Ascending aorta (tissue), 2 donors: Measurements from ENCODE around the gene PARK7. TPM values are rescaled to one million over a fixed set of nuclear protein-coding genes. Genes with fewer than 3 reads are reported as not detected.

Experiments
- DNase-seq, 2 donors: peaks; one replicate each; pipeline ENCODE4 v3.0.0-alpha.2; 2019; ENCODE audit warnings: low spot score in 2 of 2
- H3K27ac ChIP-seq, 2 donors: fragments of 200-600 bp; sonication (generic); one replicate each; pipeline ENCODE4 v1.5.1; 2016 to 2017; ENCODE audit warnings: mild to moderate bottlenecking in 1 of 2
- H3K27me3 ChIP-seq: fragments of 200-600 bp; sonication (generic); one replicate; pipeline ENCODE4 v1.5.1; 2017
- H3K36me3 ChIP-seq, 2 donors: fragments of 200-600 bp; sonication (generic); one replicate each; pipeline ENCODE4 v1.5.1; 2016
- H3K4me1 ChIP-seq, 2 donors: fragments of 200-600 bp; sonication (generic); one replicate each; pipeline ENCODE4 v1.5.1; 2016 to 2017; ENCODE audit warnings: mild to moderate bottlenecking in 1 of 2
- H3K4me3 ChIP-seq, 2 donors: fragments of 200-600 bp; sonication (generic); one replicate each; pipeline ENCODE4 v1.5.1; 2016 to 2017; ENCODE audit warnings: mild to moderate bottlenecking in 1 of 2
- H3K9me3 ChIP-seq, 2 donors: fragments of 200-600 bp; sonication (generic); one replicate each; pipeline ENCODE4 v1.5.1; 2016
- CTCF ChIP-seq, 3 experiments: fragments of 200-600 bp in 2 of 3; fragments of 450-650 bp in 1 of 3; sonication (generic) in 2 of 3; IDR thresholded peaks; one replicate each; pipeline ENCODE4 v1.5.1; 2016 to 2019; ENCODE audit warnings: antibody characterized with exemption in 3 of 3, mild to moderate bottlenecking in 1 of 3, moderate library complexity in 1 of 3
- intact Hi-C: fragments of 100-400 bp; cut with DNase I; formaldehyde crosslinking; loops from one replicate; pipeline ENCODE4 v1.15.1; 2023
- total RNA-seq: library from RNA; depleted of rRNA; stranded (reverse); fragments of >200 nt; gene quantifications from one replicate; pipeline ENCODE4 v1.1.0, GENCODE V29; 2016

PARK7 gene
- total RNA-seq, 1 donor from 2014 or later, result 103 TPM

DNA sequence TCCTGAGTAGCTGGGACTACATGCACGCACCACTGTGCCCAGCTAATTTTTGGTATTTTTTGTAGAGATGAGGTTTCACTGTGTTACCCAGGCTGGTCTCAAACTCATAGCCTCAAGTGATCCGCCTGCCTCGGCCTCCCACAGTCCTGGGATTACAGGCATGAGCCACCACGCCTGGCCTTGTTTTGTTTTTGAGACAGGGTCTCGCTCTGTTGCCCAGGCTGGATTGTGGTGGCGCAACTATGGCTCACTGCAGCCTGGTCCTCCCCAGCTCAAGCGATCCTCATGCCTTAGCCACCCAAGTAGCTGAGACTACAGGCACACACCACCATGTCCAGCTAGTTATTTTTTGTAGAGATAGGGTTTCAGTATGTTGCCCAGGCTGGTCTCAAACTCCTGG lies 26.0 kb downstream of the PARK7 start:
- no peak for DNase-seq
- Histone ChIP-seq H3K36me3 (peaks cover 31 to 45% of the 10 kb centered on the region in 2 donors), H3K4me3 (no peak overlapping the region), H3K4me1 (peaks cover 0 to under 1% of the 10 kb centered on the region in 2 donors), H3K27ac (no peak overlapping the region), H3K9me3 (no peaks in the 10 kb centered on the region), H3K27me3 (no peaks in the 10 kb centered on the region)
- no peak for TF ChIP-seq CTCF (IDR thresholded peaks at IDR 0.05)
- intact Hi-C loops, result loop anchor here (10.0 kb wide), 1 partner anchor 587 kb away; no protein-coding TSS in a partner anchor

DNA sequence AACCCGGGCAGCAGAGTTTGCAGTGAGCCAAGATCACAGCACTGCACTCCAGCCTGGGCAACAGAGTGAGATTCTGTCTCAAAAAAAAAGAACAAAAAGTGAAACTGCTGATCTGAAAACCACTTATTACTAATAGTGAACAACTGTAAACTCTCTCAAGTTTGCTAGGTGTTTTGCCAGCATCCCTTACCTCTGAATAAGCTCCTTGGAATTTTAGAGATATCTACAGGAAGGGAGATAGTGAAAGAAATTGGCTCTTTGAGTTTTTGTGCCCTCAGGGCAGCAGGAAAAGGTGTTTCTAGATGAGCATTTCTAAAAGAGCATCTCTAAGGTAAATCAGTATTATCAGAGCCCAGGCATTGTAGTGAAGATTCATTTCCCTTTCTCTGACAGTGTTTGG lies 27.1 kb downstream of the PARK7 start:
- Histone ChIP-seq H3K27me3 (no peaks in the 10 kb centered on the region), H3K4me3 (no peak overlapping the region), H3K4me1 (no peaks in the 10 kb centered on the region), H3K9me3 (no peaks in the 10 kb centered on the region), H3K36me3 (peaks cover 24 to 37% of the 10 kb centered on the region in 2 donors), H3K27ac (no peak overlapping the region)
- no peak for DNase-seq
- intact Hi-C loops, result loop anchor here (10.0 kb wide), 1 partner anchor 586 kb away; no protein-coding TSS in a partner anchor
- TF ChIP-seq CTCF (IDR thresholded peaks at IDR 0.05), result no peak

DNA sequence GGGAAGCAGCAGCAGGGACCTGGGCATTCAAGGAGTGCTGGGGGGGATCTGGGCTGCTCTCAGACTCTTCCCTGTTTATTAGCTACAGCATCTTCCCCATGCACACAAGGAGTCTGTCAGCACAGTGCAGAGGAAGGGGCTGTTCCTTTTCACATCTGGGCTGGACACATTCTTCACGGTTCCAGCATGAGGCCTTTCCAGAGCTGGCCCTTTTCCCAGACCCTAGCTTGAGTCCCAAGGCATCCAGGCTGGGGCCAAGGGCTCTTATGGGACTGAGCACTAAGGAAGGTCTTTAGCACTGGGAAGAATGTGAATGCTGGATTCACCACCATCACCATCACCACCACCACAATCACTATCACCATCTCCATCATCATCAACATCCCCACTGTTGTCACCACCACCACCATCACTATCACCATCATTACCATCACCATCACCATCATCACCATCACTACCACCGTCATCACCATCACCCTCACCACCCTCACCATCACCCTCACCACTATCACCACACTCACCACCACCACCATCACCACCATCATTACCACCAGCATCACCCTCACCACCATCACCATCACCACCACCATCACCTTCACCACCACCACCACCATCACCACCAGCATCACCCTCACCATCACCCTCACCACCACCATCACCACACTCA lies 28.4 kb downstream of the PARK7 start:
- intact Hi-C loops, result loop anchor here (10.0 kb wide), 1 partner anchor 585 kb away; no protein-coding TSS in a partner anchor
- no peak overlapping the region for H3K4me3 ChIP-seq
- DNase-seq, result no peak
- H3K9me3 ChIP-seq, result no peaks in the 10 kb centered on the region
- no peaks in the 10 kb centered on the region for H3K27me3 ChIP-seq
- no peak for TF ChIP-seq CTCF (IDR thresholded peaks at IDR 0.05)
- no peak overlapping the region for H3K27ac ChIP-seq
- no peaks in the 10 kb centered on the region for H3K4me1 ChIP-seq
- peaks cover 19 to 24% of the 10 kb centered on the region in 2 donors for H3K36me3 ChIP-seq

- Histone ChIP-seq H3K4me3 (no peak overlapping the region), H3K36me3 (peaks cover under 1 to 8% of the 10 kb centered on the region in 2 donors), H3K9me3 (no peaks in the 10 kb centered on the region), H3K4me1 (no peaks in the 10 kb centered on the region), H3K27me3 (no peaks in the 10 kb centered on the region), H3K27ac (no peak overlapping the region)
- no peak for DNase-seq
- TF ChIP-seq CTCF (IDR thresholded peaks at IDR 0.05), result no peak
- intact Hi-C loops, result no loop called here
These were observed 30.3 kb downstream of the PARK7 start for GRCh38 chr1:7991504-7992440.

- Histone ChIP-seq H3K4me1 (no peaks in the 10 kb centered on the region), H3K27ac (no peak overlapping the region), H3K9me3 (no peaks in the 10 kb centered on the region), H3K27me3 (no peaks in the 10 kb centered on the region), H3K4me3 (no peak overlapping the region), H3K36me3 (peaks cover 0 to 3% of the 10 kb centered on the region in 2 donors)
- intact Hi-C loops, result no loop called here
- no peak for DNase-seq
- no peak for TF ChIP-seq CTCF (IDR thresholded peaks at IDR 0.05)
These were observed 31.4 kb downstream of the PARK7 start for GRCh38 chr1:7992885-7993284.
